NCI-H2107 treated with DMSO at 0.1 percent for 48 hours (cell line): ENCODE results near the gene LHFPL2.
"Not testable (repeated sequence)": the region's sequence is repeated elsewhere in the genome, so short reads cannot be mapped to it uniquely, and the experiment has no call there.

Experiments used
- DNase-seq: peaks from one replicate; lab custom pipeline; 2025; ENCODE audit not compliant: unreplicated experiment; lab: John Stamatoyannopoulos, UW

LHFPL2 gene

DNA sequence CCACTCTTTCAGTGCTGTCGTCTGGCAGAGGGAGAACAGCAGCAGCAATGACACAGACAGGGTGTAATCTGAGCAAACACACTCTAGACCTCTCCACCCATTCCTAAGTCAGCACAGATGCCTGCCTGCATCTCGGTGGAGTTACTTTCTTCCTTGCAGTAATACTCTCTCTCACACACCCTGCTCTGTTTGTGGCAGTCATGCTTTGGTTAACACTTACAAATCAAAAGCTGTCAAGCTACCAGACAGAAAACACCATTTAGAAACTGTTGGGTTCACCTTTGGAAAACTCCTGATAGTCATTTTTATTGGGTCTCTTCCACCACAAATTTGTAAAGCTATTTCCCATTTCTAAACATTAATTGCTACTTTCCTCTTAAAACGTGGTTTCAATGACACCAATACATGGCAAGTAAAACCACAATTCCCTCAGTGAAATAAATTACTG, 27.3 kb downstream of the LHFPL2 start:
- DNase-seq, result no peak

DNA sequence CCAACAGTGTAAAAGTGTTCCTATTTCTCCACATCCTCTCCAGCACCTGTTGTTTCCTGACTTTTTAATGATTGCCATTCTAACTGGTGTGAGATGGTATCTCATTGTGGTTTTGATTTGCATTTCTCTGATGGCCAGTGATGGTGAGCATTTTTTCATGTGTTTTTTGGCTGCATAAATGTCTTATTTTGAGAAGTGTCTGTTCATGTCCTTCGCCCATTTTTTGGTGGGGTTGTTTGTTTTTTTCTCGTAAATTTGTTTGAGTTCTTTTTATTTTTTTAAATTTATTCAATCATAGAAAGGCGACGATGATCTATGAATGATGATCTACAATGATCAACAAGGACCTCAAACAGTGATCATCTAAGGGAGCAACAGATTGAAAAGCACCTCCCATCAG, 28.5 kb downstream of the LHFPL2 start:
- not testable (repeated sequence) for DNase-seq

DNA sequence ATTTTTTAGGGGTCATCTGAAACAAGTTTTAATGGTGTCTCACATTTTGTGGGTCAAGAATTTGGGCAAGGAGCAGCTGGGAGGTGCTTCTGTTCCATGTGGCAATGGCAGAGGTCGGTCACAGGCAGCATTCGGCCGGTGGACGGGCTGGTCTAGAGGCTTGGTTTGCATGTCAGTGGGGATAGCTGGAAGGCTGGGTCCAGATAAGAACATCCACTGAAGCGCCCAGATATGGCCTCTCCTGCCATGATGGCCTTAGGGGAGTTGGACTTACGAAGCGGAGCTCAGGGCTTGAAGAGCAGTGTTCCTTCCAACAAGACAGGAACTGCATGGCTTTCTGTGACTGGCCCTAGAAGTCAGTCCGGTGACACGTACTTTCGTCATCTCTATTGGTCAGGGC, 30.3 kb downstream of the LHFPL2 start:
- no peak for DNase-seq

DNA sequence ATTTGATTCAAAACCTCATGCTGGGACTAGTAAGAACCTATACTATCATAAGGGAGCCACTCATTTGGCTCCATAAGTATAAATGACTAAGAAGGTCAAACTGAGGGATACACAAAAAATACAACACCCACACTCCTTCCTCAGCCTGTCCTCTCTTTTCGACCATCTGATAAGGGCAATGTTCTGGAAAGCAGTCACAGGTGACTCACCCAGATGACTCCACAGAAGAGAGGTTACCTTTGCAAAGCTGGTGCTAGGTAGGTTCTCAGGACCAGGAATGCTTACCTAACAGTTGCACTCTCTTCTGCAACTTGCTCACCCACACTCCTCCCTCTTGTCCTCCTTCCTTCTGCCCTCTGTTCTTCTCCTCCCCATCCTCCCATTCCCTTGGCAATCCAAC, 32.9 kb downstream of the LHFPL2 start:
- DNase-seq, result no peak

DNA sequence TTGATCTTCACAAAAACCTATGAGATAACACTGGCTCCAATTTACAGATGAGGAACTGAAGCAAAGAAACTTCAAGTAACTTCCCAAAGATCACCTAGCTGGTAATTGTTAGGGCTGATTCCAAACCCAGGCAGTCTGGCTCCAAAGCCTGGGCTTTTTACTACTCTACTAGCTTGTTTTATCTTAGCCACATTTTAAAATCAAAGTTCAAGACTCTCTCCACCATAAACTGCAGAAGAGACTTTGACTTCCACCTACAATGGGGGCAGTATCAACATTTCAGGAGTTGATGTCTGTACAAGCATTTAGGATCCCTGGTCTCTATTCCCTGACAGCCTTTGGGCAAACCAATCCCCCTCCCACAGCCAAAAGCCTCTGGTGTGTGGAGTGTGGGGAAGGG, 33.8 kb downstream of the LHFPL2 start:
- no peak for DNase-seq

DNA sequence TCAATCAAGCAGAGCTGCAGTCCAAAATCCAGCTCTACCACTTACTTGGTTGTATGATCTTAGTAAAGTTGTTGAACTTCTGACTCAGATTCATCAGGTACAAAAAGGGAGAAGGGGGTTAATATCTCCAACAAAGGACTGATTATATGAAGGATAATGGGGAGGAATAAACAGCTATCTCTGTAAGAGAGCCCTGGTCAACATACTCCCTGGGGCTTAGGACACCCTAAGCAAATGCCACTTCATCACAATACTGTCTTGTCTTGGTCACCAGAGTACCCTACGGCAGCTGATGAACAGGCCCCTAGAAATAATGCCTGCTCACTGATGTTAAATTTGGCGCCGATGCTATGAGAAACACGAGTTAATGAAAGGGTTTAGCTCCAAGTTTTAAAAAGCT, 34.8 kb downstream of the LHFPL2 start:
- no peak for DNase-seq

DNA sequence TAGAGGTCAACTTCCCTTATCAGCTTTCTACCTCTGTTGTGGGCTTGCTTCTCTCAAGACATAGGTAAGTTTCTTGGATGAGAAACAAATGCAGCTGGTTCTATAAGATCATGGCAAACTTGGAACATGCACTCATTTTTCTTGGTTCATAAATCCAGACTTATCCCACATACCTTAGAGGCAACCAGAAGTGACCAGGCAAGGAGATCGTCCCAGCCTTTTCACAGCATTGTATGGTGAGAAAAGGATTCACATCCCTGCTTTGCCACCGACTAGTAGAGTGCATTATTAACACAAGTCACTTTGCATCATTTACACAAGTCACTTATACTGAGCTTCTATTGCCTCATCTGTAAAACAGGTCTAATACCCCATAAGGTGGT, 35.4 kb downstream of the LHFPL2 start:
- no peak for DNase-seq

DNA sequence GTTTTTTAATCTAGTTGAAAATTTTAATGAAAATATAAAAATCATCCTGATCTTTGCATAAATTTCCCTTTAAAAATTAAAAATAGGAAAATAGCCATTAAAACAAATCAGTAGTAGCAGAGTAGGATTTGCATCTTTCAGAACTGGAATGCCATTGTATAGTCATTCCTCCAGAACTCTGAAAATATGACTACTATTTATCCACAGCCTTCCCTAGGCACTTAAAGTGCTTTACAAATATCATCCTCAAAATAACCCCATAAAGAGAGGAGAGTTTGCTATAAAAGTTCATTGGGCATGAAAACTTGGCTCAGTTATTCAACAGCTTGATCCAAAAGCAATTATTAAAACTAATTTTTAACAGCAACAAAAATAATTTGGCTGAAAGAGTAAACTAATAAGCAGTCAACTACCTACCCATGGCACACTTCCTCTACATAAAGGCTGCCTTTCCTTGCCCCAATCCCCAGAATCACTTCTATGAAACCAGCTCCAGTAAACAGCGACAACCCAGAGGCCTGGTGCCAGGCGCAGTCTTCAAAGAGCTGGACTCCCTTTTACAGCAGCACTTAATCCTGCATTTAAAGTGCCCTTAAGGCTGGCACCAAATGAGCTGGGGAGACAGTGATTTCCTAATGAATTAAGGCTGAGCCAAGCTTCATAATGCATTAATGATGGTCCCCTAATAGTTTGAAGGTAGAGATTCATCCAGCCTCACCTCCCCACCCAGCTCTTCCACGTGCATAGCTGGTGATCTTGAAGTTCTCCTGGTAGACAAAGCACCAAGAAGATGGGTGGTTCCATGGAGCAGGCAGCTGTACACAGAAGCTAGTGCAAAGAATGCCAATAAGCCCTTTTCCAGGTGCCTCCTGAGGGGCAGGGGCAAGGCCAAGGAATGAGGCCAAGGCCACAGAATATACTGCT, 36.1 kb downstream of the LHFPL2 start:
- no peak for DNase-seq

DNA sequence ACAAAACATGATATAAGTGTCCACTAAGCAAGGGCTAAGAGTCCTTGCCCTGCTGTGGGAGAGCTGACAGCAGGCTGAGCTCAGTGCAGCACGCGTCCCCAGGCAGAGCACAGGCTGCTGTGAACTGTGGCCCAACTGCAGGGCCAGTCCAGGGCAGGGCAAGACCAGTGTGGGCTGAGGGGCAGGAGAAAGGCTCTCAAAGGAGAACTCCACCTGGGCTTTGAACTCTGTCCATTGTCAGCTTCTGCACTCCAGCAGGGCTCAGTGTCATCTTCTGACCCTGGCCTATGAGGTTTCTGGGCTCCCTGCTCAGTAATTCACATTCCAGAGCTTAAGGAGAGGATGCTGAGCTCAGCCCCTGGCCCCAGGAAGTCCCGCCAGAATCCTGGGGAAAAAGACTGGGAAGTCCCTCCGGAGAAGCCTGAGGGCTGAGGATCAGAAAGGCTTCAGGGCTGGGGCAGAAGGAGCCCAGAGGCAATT, 37.4 kb downstream of the LHFPL2 start:
- no peak for DNase-seq

DNA sequence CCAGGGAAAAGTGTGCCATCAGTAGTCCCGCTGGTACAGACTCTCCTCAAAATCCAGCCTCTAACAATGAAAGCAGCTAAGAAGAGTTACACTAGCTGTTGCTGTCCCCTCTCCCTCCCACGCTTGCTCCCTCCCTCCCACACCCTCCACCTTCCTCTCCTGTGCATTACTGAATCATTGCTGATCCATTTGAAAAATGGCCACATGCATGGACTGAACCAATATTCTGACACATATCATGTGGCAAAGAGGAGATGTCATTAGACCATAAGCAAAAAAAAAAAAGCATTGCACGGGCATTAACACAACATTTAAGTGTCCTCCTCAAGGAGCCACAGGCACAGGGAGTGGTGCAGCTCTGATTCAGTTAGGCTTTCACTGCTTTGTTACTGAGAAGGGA, 37.9 kb downstream of the LHFPL2 start:
- DNase-seq, result no peak

DNA sequence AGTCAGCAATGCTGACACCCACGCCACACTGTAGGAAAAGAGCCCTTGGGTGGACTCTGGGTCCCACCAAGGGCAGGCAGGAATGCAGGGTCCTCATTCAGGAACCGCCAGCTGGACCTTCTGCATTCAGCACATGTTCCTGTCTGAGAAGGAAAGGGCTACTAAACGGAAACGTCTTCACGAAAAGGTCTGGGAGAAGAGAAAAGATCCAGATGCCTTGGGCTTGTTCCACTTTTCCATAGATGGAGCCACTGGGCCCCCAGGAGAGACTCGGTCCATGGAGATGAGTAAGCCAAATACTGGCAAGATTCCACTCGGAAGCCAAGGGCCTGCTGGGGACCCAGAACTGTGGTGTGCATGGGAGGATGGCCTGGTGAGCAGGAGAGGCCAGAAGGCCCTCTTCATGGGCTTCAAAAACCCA, 38.4 kb downstream of the LHFPL2 start:
- DNase-seq, result no peak

DNA sequence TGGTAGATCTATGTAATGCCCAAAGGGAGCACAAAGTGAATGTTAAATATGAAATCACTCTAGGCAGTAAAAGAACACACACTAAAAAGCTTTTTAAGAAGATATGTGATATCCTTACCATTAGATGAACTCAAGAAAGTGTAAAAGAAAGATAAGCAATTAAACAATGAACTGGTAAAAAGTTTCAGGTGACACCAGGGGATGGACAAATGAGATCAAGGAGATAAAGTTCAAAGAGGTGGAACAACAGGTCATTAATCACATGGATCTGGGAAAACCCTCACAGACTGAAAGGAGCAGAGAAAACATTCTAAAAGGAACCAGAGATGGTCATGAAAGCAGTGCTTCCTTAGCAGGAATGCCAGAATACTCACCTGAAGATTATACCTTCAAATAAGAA, 40.7 kb downstream of the LHFPL2 start:
- no peak for DNase-seq

DNA sequence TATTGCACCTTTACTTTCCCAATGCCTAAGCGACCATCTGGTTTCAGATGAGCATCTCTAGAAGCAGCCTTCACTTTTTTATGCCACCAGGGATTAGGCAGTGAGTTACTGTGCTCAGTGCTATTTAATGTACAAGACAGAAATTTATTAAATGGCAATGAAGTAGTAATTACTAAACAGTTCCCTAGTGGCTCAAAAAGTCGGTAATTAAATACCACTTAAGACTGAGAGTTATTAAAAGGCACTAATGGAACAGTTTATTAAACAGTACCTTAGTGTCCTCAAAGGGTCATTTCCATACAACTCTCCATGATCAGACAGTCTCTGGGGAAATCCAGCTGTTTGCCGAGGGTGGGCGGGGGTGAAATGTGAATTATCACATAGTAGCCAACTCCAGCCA, 42.3 kb downstream of the LHFPL2 start:
- DNase-seq, result no peak

DNA sequence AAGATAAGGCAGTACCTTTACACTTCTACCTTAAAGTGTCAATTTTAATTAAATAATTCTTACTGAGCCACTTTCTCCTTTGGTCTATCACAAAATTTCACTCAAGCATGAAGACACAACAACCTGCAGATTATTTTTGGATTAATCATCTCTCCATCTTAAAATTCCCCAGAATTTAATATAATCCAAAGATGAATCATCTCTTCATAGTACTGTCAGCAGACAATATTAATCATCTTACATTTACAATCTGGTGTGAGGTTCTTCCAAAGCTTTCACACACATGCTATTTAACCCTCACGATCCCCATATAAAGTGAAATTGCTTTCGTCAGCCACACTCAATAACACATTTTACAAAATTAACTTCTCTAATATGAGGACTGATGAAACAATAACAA, 43.0 kb downstream of the LHFPL2 start:
- no peak for DNase-seq

DNA sequence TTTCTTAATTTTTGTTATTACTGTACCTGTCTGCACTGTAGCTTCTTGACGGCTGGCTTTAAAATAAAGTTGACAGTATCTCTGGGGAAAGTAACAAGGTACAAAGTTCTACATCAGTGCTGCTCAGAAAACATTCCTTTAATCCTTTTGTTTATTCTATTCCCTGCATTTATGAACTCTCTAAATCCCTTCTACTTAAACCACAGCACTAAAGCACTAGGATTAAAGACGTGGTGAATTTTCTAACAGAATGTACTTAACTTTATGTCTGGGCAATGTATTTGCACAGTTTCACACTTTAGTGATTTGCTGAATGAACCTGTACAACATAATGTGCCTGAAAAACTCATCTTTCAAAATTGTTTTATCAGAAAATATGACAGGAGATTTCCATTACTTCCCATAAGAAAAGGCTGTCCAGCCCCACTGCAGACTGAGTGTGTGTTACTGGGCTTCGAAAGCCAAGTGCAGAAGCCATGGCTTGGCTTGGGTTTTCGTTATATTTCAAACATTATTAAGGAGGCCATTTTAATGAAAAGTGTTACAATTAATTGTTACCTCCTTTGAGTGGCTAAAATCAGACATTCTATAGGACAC, 43.8 kb downstream of the LHFPL2 start:
- no peak for DNase-seq

DNA sequence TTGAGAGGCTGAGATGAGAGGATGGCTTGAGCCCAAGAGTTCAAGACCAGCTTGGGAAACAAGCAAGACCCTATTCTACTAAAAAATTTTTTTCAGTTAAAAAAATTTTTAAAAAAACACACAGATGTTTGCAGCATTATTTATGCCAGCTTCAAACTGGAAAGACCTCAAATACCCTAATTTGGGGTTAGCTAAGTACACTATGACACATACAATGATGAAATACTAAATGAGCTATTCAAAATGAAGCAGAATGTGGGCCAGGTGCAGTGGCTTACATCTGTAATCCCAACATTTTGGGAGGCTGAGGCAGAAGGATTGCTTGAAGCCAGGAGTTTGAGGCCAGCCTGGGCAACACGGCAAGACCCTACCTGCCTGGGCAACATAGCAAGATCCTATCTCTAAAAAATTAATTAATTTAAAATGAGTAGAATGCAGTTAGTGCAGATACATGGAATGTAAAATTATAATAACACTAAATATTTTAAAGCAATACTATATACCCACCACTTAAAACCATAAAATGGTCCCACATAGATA, 44.9 kb downstream of the LHFPL2 start:
- DNase-seq, result no peak

DNA sequence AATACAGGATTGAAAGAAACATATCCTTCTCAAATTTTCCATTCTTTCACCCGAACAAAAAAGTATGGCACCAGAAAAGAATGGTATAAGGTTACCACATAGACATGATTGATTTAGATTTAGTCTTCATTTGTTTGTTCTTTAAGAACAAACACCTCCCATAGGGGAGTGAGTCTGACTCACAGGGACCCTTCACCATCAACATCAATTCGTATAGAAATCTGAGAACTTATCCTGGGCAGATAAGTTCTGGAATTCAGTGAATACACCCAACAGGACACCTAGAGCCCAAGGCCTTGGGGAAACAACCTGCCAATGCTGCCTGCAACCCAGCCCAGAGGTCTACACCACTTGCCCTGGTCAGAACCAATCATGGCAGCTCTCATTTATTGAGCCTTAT, 46.2 kb downstream of the LHFPL2 start:
- no peak for DNase-seq

DNA sequence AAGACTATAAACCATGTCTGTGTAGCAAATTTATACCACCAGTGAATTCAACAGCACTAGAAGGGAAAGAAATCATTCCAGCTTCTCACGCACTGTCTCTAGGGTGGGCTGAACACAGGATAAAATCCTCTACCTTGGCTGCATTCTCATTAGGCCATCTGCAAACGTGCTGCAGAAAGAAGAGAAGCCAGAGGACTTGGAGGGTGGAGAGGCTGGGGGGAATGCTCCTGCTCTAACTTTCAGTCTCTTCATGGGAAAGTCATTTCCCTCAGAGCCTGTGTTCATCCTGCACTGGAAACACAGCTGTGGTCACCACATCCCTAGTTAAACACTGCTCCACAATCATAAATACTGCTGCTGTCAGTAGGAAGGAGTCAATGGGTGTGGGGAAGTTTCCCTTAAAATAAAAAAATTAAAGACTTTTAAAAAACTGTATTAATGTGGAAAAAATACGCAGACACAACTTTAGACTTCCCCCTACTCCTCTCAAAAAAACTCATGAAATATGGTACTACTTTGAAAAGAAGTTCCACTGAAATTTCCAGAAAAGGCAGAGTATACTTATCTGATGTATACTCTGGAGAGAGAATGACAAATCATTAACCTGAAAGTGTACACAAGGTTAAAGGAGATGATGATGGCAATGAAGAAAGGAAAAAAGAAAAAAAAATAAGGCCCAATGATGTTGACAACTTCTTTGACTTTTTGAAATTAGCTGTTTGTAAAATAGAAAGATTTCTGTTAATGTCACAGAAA, 46.8 kb downstream of the LHFPL2 start:
- no peak for DNase-seq

DNA sequence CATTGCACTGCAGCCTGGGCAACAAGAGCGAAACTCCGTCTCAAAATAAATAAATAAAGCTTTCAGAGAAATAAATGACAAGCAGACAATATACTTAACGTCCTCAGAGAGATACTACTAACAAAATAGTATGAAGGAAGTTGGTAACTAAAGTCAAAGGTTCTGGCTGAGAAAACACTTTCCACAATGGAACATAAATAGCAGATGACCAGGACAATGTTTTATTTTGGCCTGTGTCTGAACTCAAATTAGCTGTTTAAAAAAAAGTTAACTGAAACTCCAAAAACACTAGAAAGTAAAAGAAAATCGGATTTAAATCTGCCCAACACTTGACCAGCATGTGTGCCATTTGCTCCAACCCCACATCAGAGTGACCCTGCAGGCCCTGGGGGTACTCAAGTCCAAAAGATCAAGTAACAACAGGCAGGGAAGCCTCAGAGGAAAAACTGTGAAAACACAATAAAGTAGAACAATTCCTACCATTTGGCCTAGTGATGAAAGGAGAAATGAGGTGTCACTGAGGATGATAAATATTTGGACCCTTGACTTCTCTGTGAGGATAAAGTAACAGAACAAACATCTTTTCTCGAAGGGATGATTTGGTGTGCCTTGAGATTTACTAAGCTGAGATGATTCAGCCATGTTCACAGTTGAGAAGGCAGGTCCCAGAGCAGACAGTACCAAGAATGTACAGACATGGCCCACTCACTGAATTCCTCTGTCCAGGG, 47.7 kb downstream of the LHFPL2 start:
- no peak for DNase-seq

DNA sequence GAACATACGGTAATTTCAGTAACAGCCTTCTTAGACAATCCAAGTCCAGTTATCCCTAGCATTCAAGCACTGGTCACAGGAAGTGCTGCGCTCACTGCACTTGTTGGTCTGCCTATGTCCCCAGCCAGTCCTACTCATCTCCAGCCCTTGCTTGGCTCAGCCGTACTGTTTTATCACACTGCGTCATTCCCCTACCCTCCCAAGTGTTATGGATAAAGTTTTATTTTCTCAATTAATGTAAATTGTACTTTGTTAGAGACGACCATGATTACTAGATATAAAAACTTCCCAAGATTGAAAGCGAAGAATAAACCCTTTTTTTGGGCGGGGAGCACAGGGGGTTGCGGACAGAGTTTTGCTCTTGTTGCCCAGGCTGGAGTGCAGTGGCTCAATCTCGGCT, 49.6 kb downstream of the LHFPL2 start:
- DNase-seq, result no peak

DNA sequence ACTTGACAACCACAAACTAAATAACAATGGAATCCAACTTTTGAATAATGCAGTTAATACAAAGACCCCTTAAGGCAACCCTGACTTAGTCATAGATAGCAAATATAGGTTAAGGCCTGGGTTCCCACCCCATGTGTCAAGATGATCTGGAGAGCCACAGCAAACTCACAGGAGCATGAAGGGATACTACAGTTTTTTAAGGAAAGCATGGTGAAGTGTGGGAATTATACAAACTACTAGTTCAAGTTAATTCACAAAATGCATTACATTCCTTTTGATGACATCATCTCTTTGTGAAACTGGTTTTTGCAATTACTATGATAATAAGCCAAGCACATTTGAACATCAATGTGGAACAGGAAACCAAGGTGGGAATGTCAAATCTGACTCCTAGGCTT, 50.6 kb downstream of the LHFPL2 start:
- DNase-seq, result no peak
